SKM-1 (cell line): ENCODE measurements around the gene TUBGCP6.

Source experiments
- DNase-seq: peaks from one replicate; lab custom pipeline; 2025; ENCODE audit not compliant: unreplicated experiment; lab: John Stamatoyannopoulos, UW

The TUBGCP6 gene

DNA sequence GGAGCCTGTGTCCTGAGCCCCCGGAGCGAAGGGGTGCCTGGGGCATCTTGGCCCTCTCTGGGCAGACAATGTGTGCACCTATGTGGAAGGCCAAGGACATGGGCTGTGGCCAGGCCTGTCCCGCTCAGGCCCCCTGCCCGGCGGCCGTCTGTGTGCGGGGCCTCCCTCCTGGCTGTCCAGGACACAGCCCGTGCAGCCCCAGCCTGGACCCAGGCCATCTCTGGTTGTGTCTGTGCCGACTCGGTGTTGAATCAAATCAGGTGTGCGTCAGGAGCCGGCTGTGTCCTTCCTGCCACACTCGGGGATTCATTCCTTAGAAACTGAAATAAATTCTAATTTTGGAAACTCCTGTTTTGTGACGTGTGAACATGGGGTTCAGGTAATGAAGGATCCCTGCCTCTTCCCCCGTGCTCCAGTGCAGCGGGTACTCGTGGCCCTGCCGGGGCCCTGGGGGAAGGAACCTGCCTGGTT is 45.5 kb downstream of the TUBGCP6 start:
- DNase-seq, result no peak

DNA sequence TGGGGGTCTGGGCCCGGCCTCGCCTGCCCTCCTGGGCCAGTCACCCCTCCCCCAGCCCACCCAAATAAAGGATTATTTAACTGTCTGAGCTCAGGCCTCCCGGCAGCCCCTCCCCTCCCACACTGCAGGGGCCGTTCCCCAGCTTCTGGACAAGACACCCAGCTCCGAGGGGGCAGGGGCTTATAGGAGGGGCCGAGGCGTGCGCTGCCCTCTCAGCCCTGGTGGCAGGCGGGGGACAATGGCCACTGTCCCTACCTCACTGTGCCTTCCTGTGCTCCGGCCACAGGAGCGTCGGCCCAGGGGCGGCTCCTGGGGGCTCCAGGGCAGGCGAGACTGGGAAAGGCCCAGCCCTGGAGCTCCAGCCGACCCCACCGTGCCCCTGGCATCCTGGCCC is 46.2 kb downstream of the TUBGCP6 start:
- no peak for DNase-seq

DNA sequence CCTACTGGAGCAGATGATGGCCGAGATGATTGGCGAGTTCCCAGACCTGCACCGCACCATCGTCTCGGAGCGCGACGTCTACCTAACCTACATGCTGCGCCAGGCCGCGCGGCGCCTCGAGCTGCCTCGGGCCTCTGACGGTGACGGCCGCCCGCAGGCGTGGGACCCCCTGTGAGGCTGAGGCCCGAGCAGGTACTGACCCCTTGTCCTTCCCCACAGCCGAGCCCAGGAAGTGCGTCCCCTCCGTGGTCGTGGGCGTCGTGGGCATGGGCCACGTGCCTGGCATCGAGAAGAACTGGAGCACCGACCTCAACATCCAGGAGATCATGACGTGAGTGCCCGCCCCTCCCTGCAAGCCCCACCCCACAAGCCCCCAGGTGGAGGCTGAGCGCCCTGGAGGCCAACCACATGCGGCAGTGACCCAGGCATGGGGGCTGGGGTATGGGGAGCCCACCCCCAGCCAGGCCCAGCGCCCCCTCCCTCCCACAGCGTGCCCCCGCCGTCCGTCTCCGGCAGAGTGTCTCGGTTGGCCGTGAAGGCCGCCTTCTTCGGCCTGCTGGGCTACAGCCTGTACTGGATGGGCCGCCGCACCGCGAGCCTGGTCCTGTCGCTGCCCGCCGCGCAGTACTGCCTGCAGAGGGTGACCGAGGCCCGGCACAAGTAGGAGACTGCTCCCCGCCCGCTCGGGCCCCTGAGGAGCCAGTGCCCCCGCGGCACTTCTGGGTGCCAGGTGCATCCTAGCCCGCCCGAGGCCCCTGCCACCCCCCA is 46.8 kb downstream of the TUBGCP6 start:
- DNase-seq, result no peak

DNA sequence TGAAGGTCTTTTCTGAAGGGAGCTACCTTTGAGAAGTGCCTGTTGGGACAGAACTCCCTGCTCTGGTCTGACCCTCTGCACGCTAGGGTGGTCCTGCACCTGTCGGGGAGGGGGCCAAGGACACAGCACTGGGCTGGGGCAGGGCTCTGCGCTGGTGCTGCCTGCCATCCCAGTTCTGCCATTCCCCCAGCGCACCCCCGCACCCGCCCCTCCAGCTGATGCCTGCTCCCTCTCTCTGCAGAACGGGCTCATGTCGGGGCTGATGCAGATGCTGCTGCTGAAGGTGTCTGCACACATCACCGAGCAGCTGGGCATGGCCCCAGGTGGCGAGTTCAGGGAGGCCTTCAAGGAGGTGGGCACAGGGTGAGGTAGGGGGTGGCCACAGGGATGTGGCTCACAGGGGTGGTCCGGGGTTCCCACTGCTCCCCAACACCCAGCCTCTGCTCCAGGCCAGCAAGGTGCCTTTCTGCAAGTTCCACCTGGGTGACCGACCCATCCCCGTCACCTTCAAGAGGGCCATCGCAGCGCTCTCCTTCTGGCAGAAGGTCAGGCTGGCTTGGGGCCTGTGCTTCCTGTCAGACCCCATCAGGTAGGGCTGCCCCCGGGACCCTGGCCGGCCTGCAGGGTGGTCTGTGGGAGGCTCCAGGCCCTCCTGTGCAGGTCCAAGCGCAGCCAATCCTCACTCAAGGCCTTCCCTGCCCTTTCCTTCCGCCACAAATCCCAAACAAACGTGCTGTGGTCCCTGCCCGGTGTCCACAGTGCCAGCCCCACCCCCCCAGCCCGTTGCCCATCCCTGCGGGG is 47.6 kb downstream of the TUBGCP6 start:
- DNase-seq, result no peak

DNA sequence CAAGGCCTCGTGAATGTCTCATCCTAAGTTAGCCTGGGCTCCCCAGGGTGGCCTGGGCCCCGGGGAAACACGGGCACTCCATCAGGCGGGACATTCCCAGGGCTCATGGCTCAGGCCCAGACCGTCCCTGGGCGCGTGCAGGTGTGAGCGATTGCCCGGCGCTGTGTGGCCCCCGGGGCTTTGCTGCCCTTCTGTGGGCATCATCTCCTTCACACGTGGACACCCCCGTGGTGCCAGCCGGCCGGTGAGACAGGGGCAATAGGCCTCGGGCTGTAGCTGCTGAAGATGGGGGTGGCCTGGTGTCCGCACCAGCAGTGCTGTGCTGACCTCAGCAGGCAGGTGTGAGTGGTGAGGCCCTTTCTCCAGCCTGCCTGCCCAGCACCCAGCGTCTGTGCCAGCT is 48.6 kb downstream of the TUBGCP6 start:
- DNase-seq, result no peak

GRCh38 chr22:50194037-50194805 is 50.6 kb downstream of the TUBGCP6 start:
- no peak for DNase-seq

DNA sequence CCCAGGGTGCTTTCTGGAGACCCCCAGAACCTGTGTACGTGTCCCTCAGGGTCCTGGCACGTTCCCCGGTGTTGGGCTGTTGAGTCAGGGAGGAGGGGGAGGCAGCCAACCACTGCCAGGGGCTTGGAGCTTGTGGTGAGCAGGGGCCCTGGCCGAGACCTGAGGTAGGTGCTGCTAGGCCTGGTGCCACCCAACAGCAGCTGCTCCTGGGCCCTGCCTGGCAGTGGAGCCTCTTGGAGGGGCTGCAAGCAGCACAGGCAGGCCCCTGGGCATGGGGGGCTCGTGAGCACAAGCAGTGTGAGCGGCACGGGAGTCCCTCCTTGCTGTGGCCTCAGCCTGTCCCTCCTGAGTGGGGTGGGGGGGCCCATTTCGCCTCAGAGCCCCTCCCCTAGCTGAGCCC is 51.2 kb downstream of the TUBGCP6 start:
- DNase-seq, result no peak

- DNase-seq, result peak; percentile 33
These were observed 52.2 kb downstream of the TUBGCP6 start for GRCh38 chr22:50192436-50193204.

DNA sequence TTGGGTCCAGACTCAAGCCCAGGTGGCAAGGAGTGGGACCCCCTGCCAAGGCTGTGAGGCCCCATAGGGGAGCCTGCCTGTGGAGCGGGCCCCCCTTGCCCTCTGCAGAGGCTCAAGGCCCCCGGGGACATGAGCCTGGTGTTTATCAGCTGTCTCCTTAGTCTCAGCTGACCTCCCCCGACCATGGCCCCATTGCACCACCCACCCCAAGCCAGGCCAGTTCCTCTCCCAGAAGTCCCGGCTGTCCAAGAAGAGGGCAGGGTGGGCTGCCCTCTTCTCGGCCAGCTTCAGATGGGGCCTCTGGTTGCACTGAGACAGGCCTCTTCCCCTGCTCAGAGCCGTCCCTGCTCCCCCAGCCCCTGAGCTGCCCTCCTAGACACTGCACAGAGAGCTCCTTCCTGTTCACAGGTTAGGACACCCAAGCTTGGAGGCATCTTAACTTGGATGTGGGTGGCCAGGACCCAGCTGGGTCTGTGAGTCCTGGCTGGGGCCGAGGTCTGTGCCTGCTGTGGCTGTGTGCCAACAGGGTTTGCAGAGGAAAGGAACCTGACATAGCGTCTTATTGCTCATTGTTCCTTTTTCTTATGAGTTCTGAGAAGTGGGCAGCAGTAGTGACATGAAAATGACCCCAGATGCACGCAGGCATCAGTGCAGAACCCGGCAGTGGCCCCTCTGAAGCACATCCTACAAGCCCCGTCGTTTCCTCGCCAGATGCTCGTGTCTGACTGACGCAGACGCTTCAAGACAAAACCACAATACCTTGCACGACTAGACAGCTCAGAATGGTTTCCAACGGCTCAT is 53.7 kb downstream of the TUBGCP6 start:
- DNase-seq, result peak; percentile 85

DNA sequence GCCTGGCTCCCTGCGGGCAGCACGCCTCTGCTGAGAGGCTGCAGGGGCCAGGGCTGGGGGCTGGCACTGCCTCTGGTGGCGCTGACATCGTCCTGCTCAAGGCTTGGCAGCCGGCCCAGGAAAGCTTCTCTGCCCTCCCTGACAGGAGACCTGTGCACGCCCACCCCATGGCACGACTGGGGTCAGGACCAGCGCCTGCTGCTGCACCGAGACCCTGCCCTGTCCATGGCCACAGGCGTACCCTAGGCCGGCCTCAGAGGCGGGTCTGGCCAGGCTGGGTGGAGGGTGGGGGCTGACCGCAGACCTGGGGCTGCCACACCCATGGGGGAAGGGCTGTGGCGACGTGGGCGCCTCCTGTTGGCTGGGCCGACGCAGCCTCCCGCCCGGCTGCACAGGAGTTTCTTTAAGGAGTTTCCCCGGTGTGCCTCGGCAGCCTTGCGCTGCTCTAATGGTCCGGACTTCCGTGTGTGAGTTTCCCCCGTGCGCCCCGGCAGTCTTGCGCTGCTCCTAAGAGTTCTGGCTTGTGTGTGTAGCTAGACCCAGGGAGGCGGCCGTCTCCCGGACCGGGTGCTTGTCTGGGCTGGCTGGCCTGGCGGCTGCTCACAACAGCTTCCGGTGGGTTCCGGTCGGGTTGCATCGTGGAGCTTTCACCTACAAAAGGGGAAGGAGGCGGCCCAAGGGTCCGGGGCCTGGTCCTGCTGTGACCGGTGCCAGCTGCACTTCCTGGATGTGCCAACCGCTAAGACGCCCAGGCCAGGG is 54.5 kb downstream of the TUBGCP6 start:
- peak; percentile 94 for DNase-seq

- DNase-seq, result no peak
These were observed 55.0 kb downstream of the TUBGCP6 start for GRCh38 chr22:50189849-50190181.

DNA sequence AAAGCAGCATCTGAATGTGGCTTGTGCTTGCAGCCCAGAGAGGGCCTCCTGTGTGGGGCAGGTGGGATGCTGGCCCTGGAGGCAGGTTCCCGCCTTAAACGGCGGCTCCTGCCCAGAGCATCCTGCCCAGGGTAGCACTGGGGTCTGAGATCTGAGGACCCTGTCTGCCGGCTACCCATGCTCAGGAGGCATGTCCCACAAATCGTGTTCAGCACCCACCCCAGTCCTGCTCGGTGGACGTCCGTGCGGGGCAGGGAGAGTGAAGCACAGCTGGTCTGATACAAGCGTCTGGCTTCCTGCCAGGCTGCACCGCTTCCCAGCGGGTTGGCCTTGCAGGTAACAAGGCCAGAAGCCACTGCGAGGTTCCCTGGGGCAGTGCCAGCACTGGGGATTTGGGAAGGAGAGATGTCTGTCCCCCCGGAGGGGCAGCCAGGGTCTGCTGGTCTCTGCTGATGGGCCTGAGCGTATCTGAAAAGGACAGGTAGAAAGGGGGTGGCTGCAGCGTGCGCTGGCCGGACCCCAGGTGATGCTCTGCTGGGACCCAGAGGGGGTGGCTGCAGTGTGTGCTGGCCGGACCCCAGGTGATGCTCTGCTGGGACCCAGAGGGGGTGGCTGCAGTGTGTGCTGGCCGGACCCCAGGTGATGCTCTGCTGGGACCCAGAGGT is 55.5 kb downstream of the TUBGCP6 start:
- no peak for DNase-seq

- no peak for DNase-seq
These were observed 56.5 kb downstream of the TUBGCP6 start for GRCh38 chr22:50188356-50188755.

GRCh38 chr22:50186761-50187523 is 57.9 kb downstream of the TUBGCP6 start:
- no peak for DNase-seq

DNA sequence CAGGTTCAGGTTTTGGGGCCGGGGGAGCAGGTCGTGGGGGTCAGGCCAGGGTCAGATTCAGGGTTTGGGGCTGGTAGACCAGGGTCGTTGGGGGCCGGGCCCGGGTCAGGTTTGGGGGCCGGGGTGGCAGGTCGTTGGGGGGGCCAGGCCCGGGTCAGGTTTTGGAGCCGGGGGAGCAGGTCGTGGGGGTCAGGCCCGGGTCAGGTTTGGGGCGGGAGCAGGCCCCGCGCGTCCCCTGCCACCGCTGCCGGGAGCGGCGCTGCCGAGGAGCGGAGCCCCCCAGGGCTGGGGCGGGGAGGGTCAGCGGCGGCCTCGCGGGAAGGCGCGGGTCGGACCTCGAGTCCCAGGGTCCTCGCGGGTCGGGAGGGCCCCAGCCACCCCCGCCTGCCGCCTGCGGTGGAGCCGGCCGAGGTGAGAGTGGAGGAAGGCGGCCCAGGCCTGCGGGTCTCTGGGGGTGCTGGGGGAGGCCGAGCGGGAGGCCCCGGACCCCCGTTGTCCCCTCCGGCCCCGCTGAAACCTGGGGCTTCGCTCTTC is 58.6 kb downstream of the TUBGCP6 start:
- no peak for DNase-seq

GRCh38 chr22:50185375-50186087 is 59.3 kb downstream of the TUBGCP6 start, which contains the start of gene TRABD:
Gene TRABD, plus strand, starts transcription at chr22:50185913. Its CDS starts 7,148 bp downstream, at chr22:50193061.
- DNase-seq, result peak; percentile 81

- DNase-seq, result no peak
These were observed 59.9 kb downstream of the TUBGCP6 start for GRCh38 chr22:50184902-50185374.
